CD8-positive, alpha-beta memory T cell (primary cell): ENCODE data around the gene SLCO2A1. TPM values are rescaled to one million over a fixed set of nuclear protein-coding genes. Genes with fewer than 3 reads are reported as not detected.

Experiments
- CTCF ChIA-PET: fragments of 350-600 bp; sonication (Branson Sonifier 250); formaldehyde crosslinking; loops from one replicate; lab custom pipeline; 2021; ENCODE audit warnings: antibody characterized with exemption; lab: Charles Lee
- POLR2A ChIA-PET: fragments of 350-600 bp; sonication (Branson Sonifier 250); formaldehyde crosslinking; loops from one replicate; lab custom pipeline; 2021; ENCODE audit warnings: antibody characterized with exemption; lab: Charles Lee
- DNase-seq, 5 donors: peaks; one replicate each; pipeline versions ENCODE4 v3.0.0 to v3.0.0-alpha.2; 2020 to 2022; ENCODE audit warnings: mixed read lengths in 1 of 5
- H3K27ac ChIP-seq: one replicate; pipeline ENCODE4 v1.7.0; 2013; ENCODE audit warnings: low read depth, mild to moderate bottlenecking, low read length, moderate library complexity
- H3K27me3 ChIP-seq: 2 replicates; pipeline ENCODE4 v1.7.0; 2013; ENCODE audit warnings: low read length, mild to moderate bottlenecking; ENCODE audit not compliant: insufficient read depth, poor library complexity, severe bottlenecking
- H3K36me3 ChIP-seq: 2 replicates; pipeline ENCODE4 v1.7.0; 2013; ENCODE audit warnings: mild to moderate bottlenecking, low read length, moderate library complexity; ENCODE audit not compliant: insufficient read depth
- H3K4me1 ChIP-seq: 2 replicates; pipeline ENCODE4 v1.7.0; 2013; ENCODE audit warnings: mild to moderate bottlenecking, low read length, moderate library complexity; ENCODE audit not compliant: insufficient read depth
- H3K4me3 ChIP-seq: 2 replicates; pipeline ENCODE4 v1.7.0; 2013; ENCODE audit warnings: mild to moderate bottlenecking, low read length
- H3K9me3 ChIP-seq: 2 replicates; pipeline ENCODE4 v1.7.0; 2013; ENCODE audit warnings: mild to moderate bottlenecking, low read length
- H3K27ac Mint-ChIP-seq, 8 donors: one replicate each; pipeline ENCODE4 v1.8.0; 2020 to 2021; ENCODE audit warnings: mixed read lengths in 8 of 8, mild to moderate bottlenecking in 6 of 8, inconsistent platforms in 3 of 8, moderate library complexity in 3 of 8
- H3K27me3 Mint-ChIP-seq, 2 donors: one replicate each; pipeline ENCODE4 v1.8.0; 2020 to 2021; ENCODE audit warnings: mixed read lengths in 2 of 2, mild to moderate bottlenecking in 1 of 2, moderate library complexity in 1 of 2
- H3K36me3 Mint-ChIP-seq, 3 donors: one replicate each; pipeline ENCODE4 v1.8.0; 2020 to 2021; ENCODE audit warnings: mixed read lengths in 3 of 3, inconsistent platforms in 1 of 3, mild to moderate bottlenecking in 1 of 3
- H3K4me1 Mint-ChIP-seq, 3 donors: one replicate each; pipeline ENCODE4 v1.8.0; 2020 to 2021; ENCODE audit warnings: mixed read lengths in 3 of 3, inconsistent platforms in 1 of 3, mild to moderate bottlenecking in 1 of 3
- H3K4me3 Mint-ChIP-seq, 7 donors: one replicate each; pipeline ENCODE4 v1.8.0; 2020 to 2021; ENCODE audit warnings: mixed read lengths in 7 of 7, mild to moderate bottlenecking in 6 of 7, moderate library complexity in 4 of 7, inconsistent platforms in 2 of 7
- H3K9me3 Mint-ChIP-seq, 5 donors: one replicate each; pipeline ENCODE4 v1.8.0; 2020 to 2022; ENCODE audit warnings: mixed read lengths in 5 of 5, mild to moderate bottlenecking in 3 of 5, moderate library complexity in 2 of 5, inconsistent platforms in 1 of 5
- polyA plus RNA-seq: library from polyadenylated mRNA; unstranded; fragments of 300-500 nt; fragmentation: Illumina TruSeq; gene quantifications from one replicate; pipeline ENCODE4 v1.2.3, GENCODE V29; 2021
- total RNA-seq, 2 experiments: library from RNA; stranded (reverse); gene quantifications; one replicate each; pipeline ENCODE4 v1.2.3, GENCODE V29; 2021

Gene SLCO2A1
- total and polyA plus RNA-seq, 3 experiments from 2014 or later = not detected

GRCh38 chr3:133891662-133892378 lies 137.9 kb downstream of the SLCO2A1 start:
- Histone ChIP-seq H3K36me3 (no peaks in the 10 kb centered on the region), H3K27ac (no peak overlapping the region), H3K9me3 (no peaks in the 10 kb centered on the region), H3K4me3 (no peak overlapping the region), H3K4me1 (no peaks in the 10 kb centered on the region), H3K27me3 (no peaks in the 10 kb centered on the region)
- DNase-seq = no peak
- H3K27me3 Mint-ChIP-seq = peaks cover 25 to 41% of the 10 kb centered on the region in 2 donors
- no peak overlapping the region for H3K4me3 Mint-ChIP-seq
- POLR2A ChIA-PET = no interaction called here
- peak overlapping the region in 3 of 8 donors; percentile 36 to 70 (median 47) for H3K27ac Mint-ChIP-seq
- no peaks in the 10 kb centered on the region for H3K36me3 Mint-ChIP-seq
- H3K4me1 Mint-ChIP-seq = peaks cover 3 to 13% (median 5%) of the 10 kb centered on the region in 3 donors
- CTCF ChIA-PET = no interaction called here
- peaks cover 0 to under 1% (median 0%) of the 10 kb centered on the region in 5 donors for H3K9me3 Mint-ChIP-seq

- DNase-seq = no peak
- Histone ChIP-seq H3K4me3 (no peak overlapping the region), H3K4me1 (no peaks in the 10 kb centered on the region), H3K36me3 (no peaks in the 10 kb centered on the region), H3K9me3 (no peaks in the 10 kb centered on the region), H3K27me3 (no peaks in the 10 kb centered on the region), H3K27ac (no peak overlapping the region)
- H3K4me3 Mint-ChIP-seq = no peak overlapping the region
- ChIA-PET CTCF (no interaction called here), POLR2A (no interaction called here)
- H3K9me3 Mint-ChIP-seq = no peaks in the 10 kb centered on the region
- peaks cover 0 to 6% (median 2%) of the 10 kb centered on the region in 3 donors for H3K4me1 Mint-ChIP-seq
- H3K36me3 Mint-ChIP-seq = no peaks in the 10 kb centered on the region
- H3K27ac Mint-ChIP-seq = peak overlapping the region in 4 of 8 donors; percentile 20 to 70 (median 42)
- peaks cover 21 to 34% of the 10 kb centered on the region in 2 donors for H3K27me3 Mint-ChIP-seq
Measured at GRCh38 chr3:133890972-133891644, 138.6 kb downstream of the SLCO2A1 start.

DNA sequence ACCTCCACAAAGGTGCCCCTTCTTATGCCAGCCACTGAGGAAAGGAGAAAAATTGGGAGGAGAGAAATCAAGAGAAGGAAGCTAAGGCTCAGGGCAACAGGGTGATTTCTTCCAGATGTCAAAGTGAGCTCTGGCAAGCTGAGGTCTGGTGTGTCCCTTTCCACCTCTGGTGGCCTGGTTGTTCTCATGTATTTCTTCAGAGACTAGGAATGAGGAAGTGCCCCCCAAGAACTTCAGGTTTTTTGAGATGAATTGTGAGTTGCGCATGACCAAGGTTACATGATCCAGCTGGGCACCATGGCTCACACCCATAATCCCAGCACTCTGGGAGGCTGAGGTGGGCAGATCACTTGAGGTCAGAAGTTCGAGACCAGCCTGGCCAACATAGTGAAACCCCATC lies 139.7 kb downstream of the SLCO2A1 start:
- no peaks in the 10 kb centered on the region for H3K36me3 ChIP-seq
- CTCF ChIA-PET = no interaction called here
- POLR2A ChIA-PET = no interaction called here
- H3K9me3 Mint-ChIP-seq = no peaks in the 10 kb centered on the region
- peak overlapping the region in 1 of 8 donors; percentile 66 for H3K27ac Mint-ChIP-seq
- H3K9me3 ChIP-seq = no peaks in the 10 kb centered on the region
- peaks cover 24 to 35% of the 10 kb centered on the region in 2 donors for H3K27me3 Mint-ChIP-seq
- no peaks in the 10 kb centered on the region for H3K27me3 ChIP-seq
- peaks cover 0 to 2% (median 0%) of the 10 kb centered on the region in 3 donors for H3K4me1 Mint-ChIP-seq
- no peaks in the 10 kb centered on the region for H3K36me3 Mint-ChIP-seq
- no peaks in the 10 kb centered on the region for H3K4me1 ChIP-seq
- H3K4me3 ChIP-seq = no peak overlapping the region
- H3K4me3 Mint-ChIP-seq = no peak overlapping the region
- H3K27ac ChIP-seq = no peak overlapping the region
- DNase-seq = no peak

- H3K4me1 Mint-ChIP-seq = peaks cover 0 to under 1% (median 0%) of the 10 kb centered on the region in 3 donors
- peaks cover 0 to 2% (median 0%) of the 10 kb centered on the region in 5 donors for H3K9me3 Mint-ChIP-seq
- no peaks in the 10 kb centered on the region for H3K36me3 ChIP-seq
- no peak overlapping the region for H3K4me3 Mint-ChIP-seq
- no peaks in the 10 kb centered on the region for H3K9me3 ChIP-seq
- ChIA-PET CTCF (no interaction called here), POLR2A (no interaction called here)
- H3K27me3 ChIP-seq = no peaks in the 10 kb centered on the region
- no peak overlapping the region for H3K4me3 ChIP-seq
- H3K27me3 Mint-ChIP-seq = peaks cover 24 to 44% of the 10 kb centered on the region in 2 donors
- H3K4me1 ChIP-seq = no peaks in the 10 kb centered on the region
- peak overlapping the region in 1 of 8 donors; percentile 43 for H3K27ac Mint-ChIP-seq
- DNase-seq = no peak
- H3K27ac ChIP-seq = no peak overlapping the region
- H3K36me3 Mint-ChIP-seq = no peaks in the 10 kb centered on the region
Measured at GRCh38 chr3:133888726-133889340, 140.9 kb downstream of the SLCO2A1 start.

- no peak overlapping the region for H3K4me3 Mint-ChIP-seq
- CTCF ChIA-PET = no interaction called here
- POLR2A ChIA-PET = no interaction called here
- Histone ChIP-seq H3K27ac (no peak overlapping the region), H3K27me3 (no peaks in the 10 kb centered on the region), H3K4me1 (peaks cover 4% of the 10 kb centered on the region), H3K9me3 (no peaks in the 10 kb centered on the region), H3K36me3 (no peaks in the 10 kb centered on the region), H3K4me3 (no peak overlapping the region)
- peaks cover 20 to 41% of the 10 kb centered on the region in 2 donors for H3K27me3 Mint-ChIP-seq
- DNase-seq = no peak
- H3K36me3 Mint-ChIP-seq = no peaks in the 10 kb centered on the region
- H3K9me3 Mint-ChIP-seq = peaks cover 0 to 2% (median 0%) of the 10 kb centered on the region in 5 donors
- H3K4me1 Mint-ChIP-seq = peaks cover 0 to 4% (median under 1%) of the 10 kb centered on the region in 3 donors
- H3K27ac Mint-ChIP-seq = peak overlapping the region in 2 of 8 donors; percentile 17
Measured at GRCh38 chr3:133887803-133888703, 141.7 kb downstream of the SLCO2A1 start.

DNA sequence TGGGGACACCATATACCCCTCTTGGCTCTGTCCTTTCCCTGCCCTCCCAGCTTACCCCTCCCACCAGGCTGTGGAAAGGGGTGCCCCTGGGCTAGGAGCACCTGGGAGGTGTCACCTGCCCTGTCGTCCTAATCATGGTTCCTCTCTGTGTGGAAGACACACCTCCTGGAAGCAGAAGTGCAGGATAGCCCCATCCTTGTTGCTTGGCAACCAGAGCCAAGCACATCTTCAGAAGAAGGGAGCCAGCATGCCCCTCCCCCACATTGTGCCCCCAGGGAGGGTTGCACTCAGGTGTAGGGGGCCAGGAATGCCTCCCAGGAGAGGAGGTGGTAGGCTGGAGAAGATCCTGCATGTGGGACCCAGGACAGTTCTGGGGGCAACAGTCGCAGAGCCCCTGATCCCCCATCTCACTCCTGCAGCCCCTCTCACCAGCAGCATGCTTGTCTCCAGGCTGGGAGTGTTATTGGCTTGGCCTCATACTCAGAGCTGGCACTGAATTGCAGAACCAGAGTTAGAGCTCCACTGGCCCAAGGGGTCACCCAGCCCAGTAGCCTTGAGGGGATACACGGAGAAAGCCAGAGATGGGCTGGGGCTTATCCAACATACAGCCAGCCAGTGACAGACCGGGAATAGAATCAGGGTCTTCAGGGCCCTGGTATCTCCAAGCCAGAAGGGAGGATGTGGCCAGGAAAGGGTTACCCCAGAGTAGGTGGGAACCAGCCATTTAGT lies 142.5 kb downstream of the SLCO2A1 start:
- no peaks in the 10 kb centered on the region for H3K36me3 ChIP-seq
- H3K4me3 Mint-ChIP-seq = no peak overlapping the region
- H3K4me1 ChIP-seq = peaks cover 12% of the 10 kb centered on the region
- CTCF ChIA-PET = no interaction called here
- no peak overlapping the region for H3K27ac ChIP-seq
- POLR2A ChIA-PET = no interaction called here
- H3K36me3 Mint-ChIP-seq = no peaks in the 10 kb centered on the region
- DNase-seq = no peak
- H3K9me3 ChIP-seq = no peaks in the 10 kb centered on the region
- no peak overlapping the region for H3K4me3 ChIP-seq
- H3K4me1 Mint-ChIP-seq = peaks cover 3 to 12% (median 8%) of the 10 kb centered on the region in 3 donors
- H3K27me3 Mint-ChIP-seq = peaks cover 13 to 33% of the 10 kb centered on the region in 2 donors
- H3K27ac Mint-ChIP-seq = peak overlapping the region in 1 of 8 donors; percentile 36
- H3K9me3 Mint-ChIP-seq = peaks cover 0 to 2% (median 0%) of the 10 kb centered on the region in 5 donors
- H3K27me3 ChIP-seq = no peaks in the 10 kb centered on the region
